Stimulated activated naive CD8-positive, alpha-beta T cell treated with anti-CD3 and anti-CD28 coated beads, Interleukin-15, Interleukin-2, amounts not matched to agents 100 U/mL and 50 U/mL, for 24 hours (primary cell): ENCODE data around the gene GMPR2.
"Not testable (repeated sequence)": the region's sequence is repeated elsewhere in the genome, so short reads cannot be mapped to it uniquely, and the experiment has no call there.

Source experiments
- ATAC-seq: fragments of 150-1000 bp; cut with Tn5 transposase; one replicate; pipeline ENCODE4 v1.10.0; 2021
- DNase-seq: peaks from one replicate; pipeline ENCODE4 v3.0.0; 2021

Gene GMPR2

GRCh38 chr14:24231263-24232120, 1.2 kb upstream of the GMPR2 start:
- ATAC-seq, result peak; percentile 25
- no peak for DNase-seq

GRCh38 chr14:24232121-24232644, 546 bp upstream of the GMPR2 start, which contains the start of gene NEDD8:
Gene NEDD8 (minus strand): TSS chr14:24232367. CDS start chr14:24232267, 100 bp downstream.
- DNase-seq (peak; percentile 88), ATAC-seq (peak; percentile 92)

GRCh38 chr14:24233538-24233866, 773 bp downstream of the GMPR2 start:
- DNase-seq, result peak; percentile 31
- ATAC-seq, result no peak

- no peak for DNase-seq
- ATAC-seq, result no peak
These were observed 1.6 kb downstream of the GMPR2 start for GRCh38 chr14:24234095-24235005.

- no peak for DNase-seq
- ATAC-seq, result no peak
These were observed 3.3 kb downstream of the GMPR2 start for GRCh38 chr14:24235804-24236688.

GRCh38 chr14:24236689-24237462, 4.1 kb downstream of the GMPR2 start:
- no peak for DNase-seq

GRCh38 chr14:24237463-24237955, 4.8 kb downstream of the GMPR2 start:
- ATAC-seq (no peak), DNase-seq (no peak)

More at GRCh38 chr14:24236689-24237462, 4.1 kb downstream of the GMPR2 start:
- no peak for ATAC-seq

- no peak for DNase-seq
- ATAC-seq, result no peak
These were observed 5.4 kb downstream of the GMPR2 start for GRCh38 chr14:24238123-24238522.

GRCh38 chr14:24238527-24239037, 5.9 kb downstream of the GMPR2 start:
- ATAC-seq (no peak), DNase-seq (no peak)

GRCh38 chr14:24240110-24240918, 7.6 kb downstream of the GMPR2 start:
- no peak for ATAC-seq
- no peak for DNase-seq

GRCh38 chr14:24241829-24242443, 9.2 kb downstream of the GMPR2 start:
- DNase-seq (peak; percentile 95), ATAC-seq (peak; percentile 88)

- DNase-seq (peak; percentile 16), ATAC-seq (no peak)
These were observed 10.7 kb downstream of the GMPR2 start for GRCh38 chr14:24243336-24243836.

GRCh38 chr14:24245350-24245749, 12.6 kb downstream of the GMPR2 start:
- ATAC-seq, DNase-seq: not testable (repeated sequence)

- ATAC-seq (peak; percentile 15), DNase-seq (no peak)
These were observed 14.1 kb downstream of the GMPR2 start for GRCh38 chr14:24246765-24247212.

- DNase-seq, result no peak
These were observed 14.7 kb downstream of the GMPR2 start for GRCh38 chr14:24247422-24247821.

GRCh38 chr14:24249230-24250021, 16.7 kb downstream of the GMPR2 start:
- no peak for DNase-seq

More at GRCh38 chr14:24247422-24247821, 14.7 kb downstream of the GMPR2 start:
- no peak for ATAC-seq

GRCh38 chr14:24250354-24250753, 17.6 kb downstream of the GMPR2 start:
- DNase-seq (no peak), ATAC-seq (no peak)

More at GRCh38 chr14:24249230-24250021, 16.7 kb downstream of the GMPR2 start:
- no peak for ATAC-seq

- ATAC-seq, result no peak
- DNase-seq, result no peak
These were observed 19.2 kb downstream of the GMPR2 start for GRCh38 chr14:24251880-24252288.
